GM21390 (cell line): ENCODE data around the gene ATRIP.
"Not testable (repeated sequence)": the region's sequence is repeated elsewhere in the genome, so short reads cannot be mapped to it uniquely, and the experiment has no call there.

Experiments
- ATAC-seq: cut with Tn5 transposase; IDR thresholded peaks from one replicate; pipeline ENCODE4 v1.9.1; 2021; ENCODE audit not compliant: unreplicated experiment

Gene ATRIP

DNA sequence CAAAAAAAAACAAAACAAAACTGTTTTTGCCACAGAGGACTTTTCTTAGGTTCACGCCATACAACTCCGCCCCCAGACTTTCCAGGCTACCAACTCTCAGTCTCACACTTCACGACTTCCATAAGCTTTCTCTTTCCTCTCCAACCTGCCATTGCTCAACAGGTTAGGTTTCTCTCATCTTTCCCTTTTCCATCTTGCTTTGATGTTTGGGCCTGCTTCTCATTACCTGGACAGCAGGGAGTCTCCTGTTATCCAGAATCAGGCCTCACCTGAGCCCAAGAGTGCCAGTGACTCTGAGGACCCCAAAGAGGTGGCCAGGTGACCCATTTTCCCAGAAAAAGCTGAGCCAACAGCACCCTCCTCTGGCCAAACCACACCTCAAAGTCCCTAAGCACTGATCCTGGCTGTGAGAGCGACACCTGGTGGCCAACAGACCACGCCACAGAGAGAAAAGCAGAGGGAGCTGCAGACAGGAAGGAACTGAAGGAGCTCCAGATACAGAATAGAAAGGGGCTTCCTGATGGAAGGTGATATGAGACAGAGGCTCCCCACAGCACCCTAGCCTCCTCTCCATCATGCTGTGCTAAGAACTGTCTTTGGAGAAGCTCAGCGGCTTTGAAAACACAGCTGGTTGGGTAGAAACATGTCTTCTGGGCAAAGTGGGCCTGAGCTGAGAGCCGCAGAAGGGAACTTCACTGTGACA lies 10.6 kb upstream of the ATRIP start:
- ATAC-seq, result no peak

GRCh38 chr3:48436477-48436787 lies 10.1 kb upstream of the ATRIP start:
- no peak for ATAC-seq

GRCh38 chr3:48436855-48437254 lies 9.7 kb upstream of the ATRIP start:
- ATAC-seq, result no peak

DNA sequence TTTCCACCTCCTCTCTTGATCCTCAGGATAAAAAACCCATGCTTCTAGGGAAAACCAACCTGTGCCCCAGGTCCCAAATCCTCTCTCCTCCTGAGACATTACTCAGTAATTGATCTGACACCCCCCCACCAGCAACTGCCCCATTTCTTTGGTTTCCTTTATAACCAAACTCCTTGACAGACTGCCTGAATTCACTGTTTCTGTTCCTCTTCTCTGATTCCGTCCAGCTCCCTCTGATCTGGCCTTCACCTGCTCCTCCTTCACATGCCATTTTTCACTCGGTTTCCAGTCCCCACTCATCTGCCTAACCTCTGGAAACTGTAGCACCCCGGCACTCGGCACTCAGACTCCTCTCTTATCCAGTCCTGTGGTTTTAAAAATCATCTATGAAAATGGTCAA lies 8.7 kb upstream of the ATRIP start:
- no peak for ATAC-seq

GRCh38 chr3:48439820-48440589 lies 6.5 kb upstream of the ATRIP start, which contains the start of the genes CCDC51 and TMA7:
Gene CCDC51, minus strand, starts transcription at chr3:48440119. Its CDS starts 4,991 bp downstream, at chr3:48435128.
Gene TMA7, plus strand, starts transcription at chr3:48440257. Its CDS starts 40 bp downstream, at chr3:48440297.
- ATAC-seq, result peak; percentile 90

DNA sequence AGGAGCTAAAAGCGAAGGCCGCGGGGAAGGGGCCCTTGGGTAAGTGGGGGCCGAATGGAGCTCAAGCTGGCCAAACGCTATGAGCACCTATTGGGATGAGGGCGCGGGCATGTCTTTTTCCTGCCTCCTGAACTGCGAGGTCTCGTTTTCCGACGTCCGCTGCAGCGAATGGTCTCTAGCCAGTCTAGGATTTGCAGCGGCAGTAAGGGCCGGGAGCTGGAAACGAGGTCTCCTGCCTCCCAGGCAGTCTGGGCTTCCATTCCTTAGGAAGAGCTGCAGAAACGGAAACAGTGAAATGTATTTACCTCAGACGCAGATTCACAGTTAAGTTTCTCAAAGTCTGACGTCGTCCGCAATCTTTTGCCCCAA lies 6.0 kb upstream of the ATRIP start:
- ATAC-seq, result no peak

GRCh38 chr3:48441940-48442339 lies 4.6 kb upstream of the ATRIP start:
- no peak for ATAC-seq

GRCh38 chr3:48445277-48445882 lies 1.2 kb upstream of the ATRIP start:
- ATAC-seq, result no peak

DNA sequence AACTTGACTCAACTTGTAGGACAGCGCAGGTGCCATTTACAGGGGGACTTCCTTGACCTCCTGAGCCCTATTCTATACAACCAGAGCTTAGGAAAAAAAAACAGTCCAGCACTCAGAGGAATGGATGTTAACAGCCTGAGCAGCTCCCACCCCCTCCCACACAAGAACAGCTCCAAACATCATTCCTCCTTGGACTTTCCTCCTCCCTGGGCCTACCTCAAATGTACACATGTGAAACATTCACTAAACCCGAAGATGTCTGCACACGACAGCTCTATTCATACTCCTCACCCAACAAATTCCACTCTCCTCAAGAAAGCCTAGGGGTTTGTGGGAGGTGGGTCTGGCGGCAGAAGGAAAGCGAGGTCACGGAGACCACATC lies 503 bp upstream of the ATRIP start:
- ATAC-seq, result no peak

DNA sequence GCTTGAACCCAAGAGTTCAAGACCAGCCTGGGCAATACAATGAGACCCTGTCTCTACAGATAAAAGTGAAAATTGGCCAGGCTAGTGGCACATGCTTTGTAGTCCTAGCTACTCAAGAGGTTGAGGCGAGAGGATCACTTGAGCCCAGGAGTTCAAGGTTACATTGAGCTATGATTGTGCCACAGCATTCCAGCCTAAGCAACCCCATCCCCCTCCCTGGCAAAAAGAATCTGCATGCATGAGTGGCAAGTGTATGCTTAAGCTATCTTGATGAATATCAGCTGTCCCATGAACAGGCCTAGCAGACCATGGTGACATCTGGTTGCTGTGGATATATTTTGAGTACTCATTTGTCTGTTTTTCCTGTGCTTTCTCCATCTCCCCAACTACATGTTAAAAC lies 4.7 kb downstream of the ATRIP start:
- no peak for ATAC-seq

DNA sequence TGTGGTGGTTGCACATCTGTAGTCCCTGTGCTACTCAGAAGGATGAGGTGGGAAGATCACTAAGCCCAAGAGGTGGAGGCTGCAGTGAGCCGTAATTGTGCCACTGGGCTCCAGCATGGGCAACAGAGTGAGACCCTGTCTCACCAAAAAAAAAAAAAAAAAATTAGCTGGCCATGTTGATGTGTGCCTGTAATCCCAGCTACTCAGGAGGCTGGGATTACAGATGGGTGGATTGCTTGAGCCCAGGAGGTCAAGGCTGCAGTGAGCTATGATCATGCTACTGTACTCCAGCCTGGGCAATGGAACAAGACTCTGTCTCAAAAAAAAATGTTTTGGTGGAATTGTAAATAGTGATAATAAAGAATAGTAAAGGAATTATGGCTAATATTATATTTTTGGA lies 9.9 kb downstream of the ATRIP start:
- ATAC-seq, result no peak

GRCh38 chr3:48459331-48459730 lies 12.8 kb downstream of the ATRIP start:
- ATAC-seq, result no peak

DNA sequence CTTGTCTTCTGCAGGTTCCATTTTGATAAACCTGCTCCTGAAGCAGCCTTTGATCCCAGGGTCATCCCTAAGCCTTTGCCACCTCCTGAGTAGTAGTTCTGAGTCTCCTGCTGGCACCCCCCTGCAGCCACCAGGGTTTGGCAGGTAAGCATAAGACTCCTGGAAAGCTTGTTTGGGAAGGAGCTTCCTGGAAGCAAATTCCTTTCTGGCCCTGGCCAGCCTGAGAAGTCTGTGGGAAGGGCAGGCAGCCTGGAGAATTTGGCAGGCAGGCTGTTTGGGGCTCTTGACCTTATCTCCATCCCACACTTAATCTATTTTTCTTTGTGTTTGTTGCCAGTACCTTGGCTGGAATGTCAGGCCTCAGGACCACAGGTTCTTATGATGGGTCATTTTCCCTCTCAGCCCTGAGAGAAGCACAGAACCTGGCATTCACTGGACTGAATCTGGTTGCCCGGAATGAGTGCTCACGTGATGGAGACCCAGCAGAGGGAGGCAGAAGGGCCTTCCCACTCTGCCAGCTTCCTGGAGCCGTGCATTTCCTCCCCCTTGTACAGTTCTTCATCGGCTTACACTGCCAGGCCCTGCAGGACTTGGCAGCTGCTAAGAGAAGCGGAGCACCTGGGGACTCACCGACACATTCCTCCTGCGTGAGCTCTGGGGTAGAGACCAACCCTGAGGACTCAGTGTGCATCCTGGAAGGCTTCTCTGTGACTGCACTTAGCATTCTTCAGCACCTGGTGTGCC lies 13.4 kb downstream of the ATRIP start:
- no peak for ATAC-seq

DNA sequence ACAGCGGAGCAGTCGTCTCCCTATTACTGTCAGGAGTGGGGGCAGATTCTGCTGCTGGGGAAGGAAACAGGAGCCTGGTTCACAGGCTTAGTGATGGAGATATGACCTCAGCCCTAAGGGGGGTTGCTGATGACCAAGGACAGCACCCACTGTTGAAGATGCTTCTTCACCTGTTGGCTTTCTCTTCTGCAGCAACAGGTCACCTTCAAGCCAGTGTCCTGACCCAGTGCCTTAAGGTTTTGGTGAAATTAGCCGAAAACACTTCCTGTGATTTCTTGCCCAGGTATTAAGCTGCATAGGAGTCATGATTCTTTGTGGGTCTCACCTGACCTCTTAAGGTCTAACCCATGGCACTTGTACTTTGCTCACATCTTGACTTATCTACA lies 14.0 kb downstream of the ATRIP start:
- no peak for ATAC-seq

DNA sequence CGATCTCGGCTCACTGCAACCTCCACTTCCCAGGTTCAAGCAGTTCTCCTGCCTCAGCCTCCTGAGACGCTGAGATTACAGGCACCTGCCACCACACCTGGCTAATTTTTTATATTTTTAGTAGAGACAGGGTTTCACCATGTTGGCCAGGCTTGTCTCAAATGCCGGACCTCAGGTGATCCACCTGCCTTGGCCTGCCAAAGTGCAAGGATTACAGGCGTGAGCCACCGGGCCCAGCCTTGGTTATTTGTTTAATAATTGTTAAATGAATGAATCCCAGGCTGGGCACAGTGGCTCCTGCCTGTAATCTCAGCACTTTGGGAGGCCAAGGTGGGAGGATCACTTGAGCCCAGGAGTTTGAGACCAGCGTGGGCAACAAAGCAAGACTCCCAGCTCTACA lies 15.2 kb downstream of the ATRIP start:
- ATAC-seq, result not testable (repeated sequence)

DNA sequence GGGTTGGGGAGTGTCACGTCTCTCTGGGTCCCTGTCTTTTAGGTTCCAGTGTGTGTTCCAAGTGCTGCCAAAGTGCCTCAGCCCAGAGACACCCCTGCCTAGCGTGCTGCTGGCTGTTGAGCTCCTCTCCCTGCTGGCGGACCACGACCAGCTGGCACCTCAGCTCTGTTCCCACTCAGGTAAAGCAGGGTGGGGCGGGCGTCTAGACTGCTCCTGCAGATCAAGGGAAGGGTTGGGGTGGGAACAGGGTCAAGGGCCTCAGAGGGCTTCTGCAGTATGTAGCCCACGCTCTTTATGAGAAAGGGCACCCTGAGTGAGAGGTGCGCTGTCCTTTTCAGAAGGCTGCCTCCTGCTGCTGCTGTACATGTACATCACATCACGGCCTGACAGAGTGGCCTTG lies 17.2 kb downstream of the ATRIP start:
- no peak for ATAC-seq

DNA sequence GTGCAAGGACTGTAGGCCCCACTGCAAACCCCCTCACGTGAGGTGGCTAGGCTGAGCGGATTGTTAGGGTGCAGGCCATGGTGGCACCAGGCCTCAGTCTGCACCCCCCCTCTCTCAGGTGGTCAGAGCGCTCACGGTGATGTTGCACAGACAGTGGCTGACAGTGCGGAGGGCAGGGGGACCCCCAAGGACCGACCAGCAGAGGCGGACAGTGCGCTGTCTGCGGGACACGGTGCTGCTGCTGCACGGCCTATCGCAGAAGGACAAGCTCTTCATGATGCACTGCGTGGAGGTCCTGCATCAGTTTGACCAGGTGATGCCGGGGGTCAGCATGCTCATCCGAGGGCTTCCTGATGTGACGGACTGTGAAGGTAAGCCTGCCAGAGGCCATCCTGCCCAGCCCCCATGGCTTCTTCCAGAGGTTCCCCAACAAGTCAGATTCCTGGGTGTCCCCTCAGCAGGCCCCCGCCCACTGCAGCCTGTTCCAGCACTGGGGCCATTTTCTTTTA lies 18.2 kb downstream of the ATRIP start:
- ATAC-seq, result no peak

DNA sequence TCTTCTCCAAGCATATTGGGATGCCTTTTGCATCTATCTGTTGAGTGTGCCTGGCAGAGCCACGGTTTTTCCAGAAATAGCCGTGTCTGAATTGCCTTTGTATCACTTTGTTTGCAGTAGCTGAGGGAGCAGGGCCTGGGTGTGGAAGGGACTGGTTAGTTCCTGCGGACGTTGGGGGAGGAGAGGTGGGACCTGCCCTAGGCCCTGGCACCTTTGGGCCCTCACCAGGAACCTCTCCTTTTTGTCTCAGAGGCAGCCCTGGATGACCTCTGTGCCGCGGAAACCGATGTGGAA lies 18.6 kb downstream of the ATRIP start:
- ATAC-seq, result no peak

DNA sequence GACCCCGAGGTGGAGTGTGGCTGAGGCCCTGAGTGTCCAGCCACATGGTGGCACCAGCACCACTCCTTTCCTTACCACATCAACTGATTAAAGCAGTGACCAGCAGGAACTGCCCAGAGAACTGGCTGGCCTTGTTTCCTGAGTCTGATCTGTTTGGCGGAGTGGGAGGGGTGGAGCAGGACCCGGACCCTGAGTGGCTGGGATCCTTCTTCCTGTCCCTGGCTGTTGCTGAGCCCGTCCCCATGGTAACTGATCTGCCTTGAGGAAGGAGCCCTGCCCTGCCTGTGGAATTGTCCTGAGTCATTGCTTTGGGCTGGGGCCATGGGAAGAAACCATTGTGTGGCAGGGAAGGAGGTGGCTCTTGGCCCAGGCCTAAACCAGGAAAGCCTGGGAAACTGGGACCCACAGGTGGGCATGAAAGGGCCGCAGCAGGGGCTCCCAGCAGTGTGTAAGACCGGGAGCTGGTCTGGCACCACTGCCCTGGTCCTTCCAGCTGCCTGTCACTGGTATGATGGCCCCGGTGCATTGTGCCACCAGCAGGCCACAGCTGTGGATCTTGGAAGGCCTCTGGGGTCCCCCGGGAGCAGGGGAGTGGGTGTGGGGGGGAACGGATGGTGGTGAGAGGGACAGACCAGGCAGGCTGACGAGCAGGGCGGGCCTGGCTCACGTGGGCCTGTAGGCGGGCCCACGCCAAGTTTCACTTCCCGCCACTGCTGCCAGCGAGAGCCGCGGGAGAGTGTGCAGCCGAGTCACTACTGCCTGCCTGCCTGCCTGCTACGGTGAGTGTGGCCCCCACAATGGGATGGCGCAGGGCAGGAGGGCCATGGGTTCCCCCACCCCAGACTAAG lies 19.2 kb downstream of the ATRIP start:
- peak; percentile 79 for ATAC-seq

- no peak for ATAC-seq
These were observed 20.0 kb downstream of the ATRIP start for GRCh38 chr3:48466386-48467109.
